H9 (cell line): Measurements from ENCODE around the gene LTA4H. TPM values are rescaled to one million over a fixed set of nuclear protein-coding genes. Genes with fewer than 3 reads are reported as not detected.

Experiments
- DNase-seq: peaks from one replicate; pipeline ENCODE4 v3.0.0-alpha.2; 2017
- H2AFZ ChIP-seq: one replicate; pipeline ENCODE4 v1.6.1; 2013; ENCODE audit warnings: mild to moderate bottlenecking, low read length, control low read depth, moderate library complexity
- H2AK5ac ChIP-seq: 2 replicates; pipeline ENCODE4 v1.6.1; 2013; ENCODE audit warnings: low read length, control low read depth, mixed read lengths; ENCODE audit not compliant: insufficient read length
- H2BK120ac ChIP-seq: one replicate; pipeline ENCODE4 v1.6.1; 2013; ENCODE audit warnings: low read depth, mild to moderate bottlenecking, low read length, control low read depth, inconsistent platforms; ENCODE audit not compliant: poor library complexity, severe bottlenecking
- H2BK12ac ChIP-seq: 2 replicates; pipeline ENCODE4 v1.6.1; 2013; ENCODE audit warnings: low read length, control low read depth, mixed read lengths, low read depth; ENCODE audit not compliant: insufficient read length
- H2BK15ac ChIP-seq: 2 replicates; pipeline ENCODE4 v1.6.1; 2013; ENCODE audit warnings: low read depth, low read length, control low read depth
- H2BK20ac ChIP-seq: one replicate; pipeline ENCODE4 v1.6.1; 2013; ENCODE audit warnings: low read depth, mild to moderate bottlenecking, low read length, control low read depth, inconsistent platforms; ENCODE audit not compliant: poor library complexity, severe bottlenecking
- H2BK5ac ChIP-seq: 2 replicates; pipeline ENCODE4 v1.6.1; 2013; ENCODE audit warnings: low read length, control low read depth, mixed read lengths; ENCODE audit not compliant: insufficient read length
- H3K14ac ChIP-seq: 2 replicates; pipeline ENCODE4 v1.6.1; 2013; ENCODE audit warnings: low read length, control low read depth; ENCODE audit not compliant: insufficient read depth
- H3K18ac ChIP-seq: 2 replicates; pipeline ENCODE4 v1.6.1; 2013; ENCODE audit warnings: low read depth, mild to moderate bottlenecking, mixed read lengths, low read length, control low read depth; ENCODE audit not compliant: insufficient read length
- H3K23ac ChIP-seq: 2 replicates; pipeline ENCODE4 v1.6.1; 2013; ENCODE audit warnings: low read length, control low read depth, mixed read lengths, low read depth; ENCODE audit not compliant: insufficient read length
- H3K23me2 ChIP-seq: 2 replicates; pipeline ENCODE4 v1.6.1; 2013; ENCODE audit warnings: low read depth, mild to moderate bottlenecking, mixed read lengths, low read length, control low read depth; ENCODE audit not compliant: insufficient read length, poor library complexity, severe bottlenecking
- H3K27ac ChIP-seq: 2 replicates; pipeline ENCODE4 v1.5.1; 2013; ENCODE audit warnings: low read length, control low read depth, mixed read lengths, low read depth; ENCODE audit not compliant: insufficient read length
- H3K27me3 ChIP-seq: 2 replicates; pipeline ENCODE4 v1.6.1; 2013; ENCODE audit warnings: low read length, control low read depth, inconsistent platforms; ENCODE audit not compliant: insufficient read depth
- H3K4ac ChIP-seq: 2 replicates; pipeline ENCODE4 v1.6.1; 2013; ENCODE audit warnings: low read depth, mild to moderate bottlenecking, control low read depth, inconsistent platforms, low read length, moderate library complexity
- H3K4me1 ChIP-seq: 2 replicates; pipeline ENCODE4 v1.6.1; 2013; ENCODE audit warnings: low read length, control low read depth, inconsistent platforms; ENCODE audit not compliant: insufficient read depth
- H3K4me2 ChIP-seq: 2 replicates; pipeline ENCODE4 v1.6.1; 2013; ENCODE audit warnings: low read length, control low read depth, mixed read lengths; ENCODE audit not compliant: insufficient read length, insufficient read depth
- H3K56ac ChIP-seq: 2 replicates; pipeline ENCODE4 v1.6.1; 2013; ENCODE audit warnings: low read depth, mild to moderate bottlenecking, mixed read lengths, low read length, control low read depth; ENCODE audit not compliant: insufficient read length
- H3K79me1 ChIP-seq: 2 replicates; pipeline ENCODE4 v1.6.1; 2013; ENCODE audit warnings: low read depth, mild to moderate bottlenecking, moderate library complexity, low read length, control low read depth, inconsistent platforms; ENCODE audit not compliant: insufficient read depth, poor library complexity, severe bottlenecking
- H3K79me2 ChIP-seq: 2 replicates; pipeline ENCODE4 v1.6.1; 2013; ENCODE audit warnings: low read length, control low read depth, inconsistent platforms; ENCODE audit not compliant: insufficient read depth
- H3K9ac ChIP-seq: 2 replicates; pipeline ENCODE4 v1.6.1; 2013; ENCODE audit warnings: low read length, control low read depth, mixed read lengths; ENCODE audit not compliant: insufficient read length; ENCODE audit errors: extremely low read depth
- H3K9me3 ChIP-seq: one replicate; pipeline ENCODE4 v1.6.1; 2013; ENCODE audit warnings: low read depth, low read length, inconsistent platforms; ENCODE audit not compliant: control insufficient read depth
- H3T11ph ChIP-seq: one replicate; pipeline ENCODE4 v1.6.1; 2013; ENCODE audit warnings: mild to moderate bottlenecking, low read length, control low read depth, inconsistent platforms
- H4K20me1 ChIP-seq: one replicate; pipeline ENCODE4 v1.6.1; 2013; ENCODE audit not compliant: control insufficient read depth, insufficient read length, insufficient read depth
- H4K5ac ChIP-seq: 2 replicates; pipeline ENCODE4 v1.6.1; 2013; ENCODE audit warnings: low read depth, mild to moderate bottlenecking, mixed read lengths, low read length, control low read depth; ENCODE audit not compliant: insufficient read length
- H4K8ac ChIP-seq: replicated peaks from 2 replicates; pipeline ENCODE4 v1.6.1; 2013; ENCODE audit warnings: low read length, control low read depth, mixed read lengths, low read depth; ENCODE audit not compliant: insufficient read length
- H4K91ac ChIP-seq: 2 replicates; pipeline ENCODE4 v1.6.1; 2013; ENCODE audit warnings: low read depth, mild to moderate bottlenecking, moderate library complexity, mixed read lengths, low read length, control low read depth; ENCODE audit not compliant: insufficient read length
- H3K27ac Mint-ChIP-seq, 3 experiments: 2 replicates in 2 of 3; 3 replicates in 1 of 3; pipeline ENCODE4 v1.8.0; 2020 to 2021; ENCODE audit warnings: mixed read lengths in 3 of 3, mild to moderate bottlenecking in 1 of 3, moderate library complexity in 1 of 3
- H3K27me3 Mint-ChIP-seq: 2 replicates; pipeline ENCODE4 v1.8.0; 2021; ENCODE audit warnings: low read depth, mild to moderate bottlenecking, moderate library complexity, mixed read lengths
- H3K36me3 Mint-ChIP-seq, 3 experiments: 2 replicates in 2 of 3; 3 replicates in 1 of 3; pipeline ENCODE4 v1.8.0; 2020 to 2021; ENCODE audit warnings: low read depth in 3 of 3, mixed read lengths in 3 of 3; ENCODE audit not compliant: insufficient read depth in 1 of 3
- H3K4me1 Mint-ChIP-seq, 2 experiments: 2 replicates each; pipeline ENCODE4 v1.8.0; 2020; ENCODE audit warnings: mixed read lengths in 2 of 2
- H3K4me3 Mint-ChIP-seq, 2 experiments: 2 replicates in 1 of 2; 3 replicates in 1 of 2; pipeline ENCODE4 v1.8.0; 2020 to 2021; ENCODE audit warnings: mild to moderate bottlenecking in 2 of 2, mixed read lengths in 2 of 2, moderate library complexity in 1 of 2
- H3K9me3 Mint-ChIP-seq, 2 experiments: 2 replicates in 1 of 2; 3 replicates in 1 of 2; pipeline ENCODE4 v1.8.0; 2020; ENCODE audit warnings: mild to moderate bottlenecking in 2 of 2, mixed read lengths in 2 of 2, moderate library complexity in 1 of 2
- WGBS: extraction: QIAGEN DNeasy Blood & Tissue Kit; methylation state at CpG from one replicate; pipeline ENCODE4 v1.1.7; 2013; ENCODE audit warnings: missing lambda C conversion rate, low lambda C conversion rate, mixed read lengths; ENCODE audit not compliant: insufficient read length; ENCODE audit errors: extremely low coverage; 5-methylcytosine and 5-hydroxymethylcytosine counted together
- total RNA-seq: library from RNA; stranded (reverse); gene quantifications from 2 replicates; pipeline ENCODE4 v1.2.1, GENCODE V29; 2021
- TF ChIP-seq, protein P1 (sequence below): fragments of 200-600 bp; sonication (generic); conservative IDR thresholded peaks from 3 replicates; pipeline ENCODE4 v1.8.0; 2021; ENCODE audit warnings: antibody characterized with exemption, mild to moderate bottlenecking

Gene LTA4H
- total RNA-seq, 1 experiment from 2014 or later: 144 TPM

- peaks cover 6 to 7% of the 10 kb centered on the region in 2 experiments; a peak in 4 of 5 replicates for H3K9me3 Mint-ChIP-seq
- TF ChIP-seq, protein P1, sequence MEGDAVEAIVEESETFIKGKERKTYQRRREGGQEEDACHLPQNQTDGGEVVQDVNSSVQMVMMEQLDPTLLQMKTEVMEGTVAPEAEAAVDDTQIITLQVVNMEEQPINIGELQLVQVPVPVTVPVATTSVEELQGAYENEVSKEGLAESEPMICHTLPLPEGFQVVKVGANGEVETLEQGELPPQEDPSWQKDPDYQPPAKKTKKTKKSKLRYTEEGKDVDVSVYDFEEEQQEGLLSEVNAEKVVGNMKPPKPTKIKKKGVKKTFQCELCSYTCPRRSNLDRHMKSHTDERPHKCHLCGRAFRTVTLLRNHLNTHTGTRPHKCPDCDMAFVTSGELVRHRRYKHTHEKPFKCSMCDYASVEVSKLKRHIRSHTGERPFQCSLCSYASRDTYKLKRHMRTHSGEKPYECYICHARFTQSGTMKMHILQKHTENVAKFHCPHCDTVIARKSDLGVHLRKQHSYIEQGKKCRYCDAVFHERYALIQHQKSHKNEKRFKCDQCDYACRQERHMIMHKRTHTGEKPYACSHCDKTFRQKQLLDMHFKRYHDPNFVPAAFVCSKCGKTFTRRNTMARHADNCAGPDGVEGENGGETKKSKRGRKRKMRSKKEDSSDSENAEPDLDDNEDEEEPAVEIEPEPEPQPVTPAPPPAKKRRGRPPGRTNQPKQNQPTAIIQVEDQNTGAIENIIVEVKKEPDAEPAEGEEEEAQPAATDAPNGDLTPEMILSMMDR: no peak
- no peak overlapping the region for H2BK120ac ChIP-seq
- DNase-seq: no peak
- no CpG with 5 or more reads among the region's 7 CpGs for WGBS
- no peaks in the 10 kb centered on the region for H3K27me3 ChIP-seq
- no peak overlapping the region for H3K23ac ChIP-seq
- no peak overlapping the region for H2AK5ac ChIP-seq
- no peak overlapping the region for H2BK15ac ChIP-seq
- no peak overlapping the region for H4K5ac ChIP-seq
- no peaks in the 10 kb centered on the region for H3K23me2 ChIP-seq
- peaks cover 0 to 11% (median 6%) of the 10 kb centered on the region in 3 experiments; a peak in 5 of 7 replicates for H3K36me3 Mint-ChIP-seq
- no peak overlapping the region for H3K27ac ChIP-seq
- no peak overlapping the region for H3K9ac ChIP-seq
- no peaks in the 10 kb centered on the region for H3K79me2 ChIP-seq
- no peak overlapping the region for H3K4me3 Mint-ChIP-seq
- H3K14ac ChIP-seq: no peak overlapping the region
- H3K4ac ChIP-seq: no peak overlapping the region
- no peak overlapping the region for H2BK20ac ChIP-seq
- H3K27me3 Mint-ChIP-seq: no peaks in the 10 kb centered on the region
- H3K79me1 ChIP-seq: no peaks in the 10 kb centered on the region
- H3K56ac ChIP-seq: no peak overlapping the region
- no peak overlapping the region for H2BK5ac ChIP-seq
- peaks cover 10 to 13% of the 10 kb centered on the region in 2 experiments for H3K4me1 Mint-ChIP-seq
- no peaks in the 10 kb centered on the region; the same call in 1 of the 2 replicates for H3K4me1 ChIP-seq
- H3K4me2 ChIP-seq: no peak overlapping the region
- H4K8ac ChIP-seq: no peak overlapping the region
- H3K18ac ChIP-seq: no peak overlapping the region
- H2BK12ac ChIP-seq: no peak overlapping the region
- H3T11ph ChIP-seq: no peak overlapping the region
- no peaks in the 10 kb centered on the region for H4K20me1 ChIP-seq
- H4K91ac ChIP-seq: no peak overlapping the region
- no peak overlapping the region for H2AFZ ChIP-seq
- no peaks in the 10 kb centered on the region for H3K9me3 ChIP-seq
- H3K27ac Mint-ChIP-seq: no peak overlapping the region
Observed at GRCh38 chr12:95966287-95966870, 69.0 kb downstream of the LTA4H start.
